Pons (tissue), 1 donor: Measurements from ENCODE around the gene RIBC1.
A peak's percentile ranks its signal among the peaks of the same experiment; 100 is the strongest.
"Not testable (repeated sequence)": the region's sequence is repeated elsewhere in the genome, so short reads cannot be mapped to it uniquely, and the experiment has no call there.

Experiments used
- DNase-seq: peaks from one replicate; pipeline ENCODE4 v3.0.0-alpha.2; 2016; ENCODE audit warnings: low spot score

Gene RIBC1

GRCh38 chrX:53437206-53437605 lies 14.5 kb downstream of the RIBC1 start:
- no peak for DNase-seq

GRCh38 chrX:53438174-53438831 lies 15.6 kb downstream of the RIBC1 start:
- no peak for DNase-seq

- DNase-seq, result no peak
Observed at GRCh38 chrX:53438832-53439230, 16.2 kb downstream of the RIBC1 start.

GRCh38 chrX:53440101-53440500 lies 17.4 kb downstream of the RIBC1 start:
- no peak for DNase-seq

GRCh38 chrX:53440621-53441517 lies 18.2 kb downstream of the RIBC1 start:
- no peak for DNase-seq

- DNase-seq, result peak; percentile 55
Observed at GRCh38 chrX:53441531-53442321, 19.1 kb downstream of the RIBC1 start.

GRCh38 chrX:53442322-53442631 lies 19.6 kb downstream of the RIBC1 start:
- DNase-seq, result no peak

GRCh38 chrX:53445977-53446376 lies 23.3 kb downstream of the RIBC1 start:
- peak; percentile 24 for DNase-seq

GRCh38 chrX:53447441-53447840 lies 24.8 kb downstream of the RIBC1 start:
- DNase-seq, result no peak

GRCh38 chrX:53449632-53450031 lies 27.0 kb downstream of the RIBC1 start:
- DNase-seq, result no peak

- no peak for DNase-seq
Observed at GRCh38 chrX:53452812-53453211, 30.1 kb downstream of the RIBC1 start.

GRCh38 chrX:53456254-53456653 lies 33.6 kb downstream of the RIBC1 start:
- DNase-seq, result no peak

GRCh38 chrX:53458082-53458481 lies 35.4 kb downstream of the RIBC1 start:
- no peak for DNase-seq

GRCh38 chrX:53468659-53469058 lies 46.0 kb downstream of the RIBC1 start:
- not testable (repeated sequence) for DNase-seq

GRCh38 chrX:53471346-53471745 lies 48.7 kb downstream of the RIBC1 start:
- no peak for DNase-seq

GRCh38 chrX:53474707-53475106 lies 52.0 kb downstream of the RIBC1 start:
- peak; percentile 1 for DNase-seq

GRCh38 chrX:53476371-53476770 lies 53.7 kb downstream of the RIBC1 start:
- no peak for DNase-seq

GRCh38 chrX:53479301-53479700 lies 56.6 kb downstream of the RIBC1 start:
- no peak for DNase-seq
